Measurements from ENCODE around the gene NTF4.

DNA sequence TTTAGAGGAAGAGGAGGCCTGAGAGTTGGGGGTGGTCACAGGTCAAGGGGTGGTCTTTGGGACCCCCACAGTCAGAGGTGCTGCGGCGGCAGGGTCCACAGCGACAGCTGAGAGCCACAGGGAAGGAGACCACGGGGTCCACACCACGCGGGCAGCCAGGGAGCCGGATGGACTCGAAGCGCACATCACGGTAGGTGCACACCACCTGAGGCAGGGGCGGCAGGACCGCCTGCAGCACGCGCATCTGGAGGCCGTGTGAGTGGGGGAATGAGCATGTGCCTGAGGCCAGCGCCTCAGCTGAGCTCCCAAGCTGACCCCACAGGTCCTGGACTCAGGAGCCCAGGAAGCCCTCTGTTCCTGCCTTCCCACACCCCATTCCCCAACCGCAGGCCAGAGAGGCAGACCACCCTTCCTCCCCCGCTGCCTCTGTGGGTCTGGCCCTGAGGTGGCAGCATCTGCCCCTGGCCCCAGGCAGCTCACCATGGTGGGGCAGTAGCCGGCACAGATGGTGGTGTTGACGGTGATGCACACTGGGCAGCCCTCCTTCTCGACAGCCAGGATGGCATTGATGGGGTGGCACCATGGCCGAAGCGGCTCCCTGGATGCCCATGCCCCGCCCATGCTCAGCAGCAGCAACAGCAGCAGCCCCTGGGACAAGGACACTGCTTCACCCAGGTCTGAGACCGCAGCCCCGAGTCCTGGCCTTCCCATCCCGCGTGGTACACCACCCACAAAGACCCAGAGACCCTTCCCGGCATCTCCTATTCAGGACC is 48.4 kb downstream of the NTF4 start:
- TF ChIP-seq OSR1 (CRISPR knock-in tag; IDR thresholded peaks at IDR 0.05) (no peak), ESRRG (CRISPR knock-in tag; IDR thresholded peaks at IDR 0.05) (no peak), CSDC2 (CRISPR knock-in tag; IDR thresholded peaks at IDR 0.05) (no peak), ARNTL (CRISPR knock-in tag; IDR thresholded peaks at IDR 0.05; ENCODE audit: borderline replicate concordance, low read depth) (no peak), BACH2 (CRISPR knock-in tag; IDR thresholded peaks at IDR 0.05; ENCODE audit: borderline replicate concordance) (no peak), ZNF70 (CRISPR knock-in tag; IDR thresholded peaks at IDR 0.05) (no peak), SNAI2 (CRISPR knock-in tag; IDR thresholded peaks at IDR 0.05) (no peak), ZFP30 (CRISPR knock-in tag; IDR thresholded peaks at IDR 0.05) (no peak), ZNF8 (CRISPR knock-in tag; IDR thresholded peaks at IDR 0.05) (no peak), ZFP3 (CRISPR knock-in tag; IDR thresholded peaks at IDR 0.05) (no peak)
- TF ChIP-seq, protein P1, sequence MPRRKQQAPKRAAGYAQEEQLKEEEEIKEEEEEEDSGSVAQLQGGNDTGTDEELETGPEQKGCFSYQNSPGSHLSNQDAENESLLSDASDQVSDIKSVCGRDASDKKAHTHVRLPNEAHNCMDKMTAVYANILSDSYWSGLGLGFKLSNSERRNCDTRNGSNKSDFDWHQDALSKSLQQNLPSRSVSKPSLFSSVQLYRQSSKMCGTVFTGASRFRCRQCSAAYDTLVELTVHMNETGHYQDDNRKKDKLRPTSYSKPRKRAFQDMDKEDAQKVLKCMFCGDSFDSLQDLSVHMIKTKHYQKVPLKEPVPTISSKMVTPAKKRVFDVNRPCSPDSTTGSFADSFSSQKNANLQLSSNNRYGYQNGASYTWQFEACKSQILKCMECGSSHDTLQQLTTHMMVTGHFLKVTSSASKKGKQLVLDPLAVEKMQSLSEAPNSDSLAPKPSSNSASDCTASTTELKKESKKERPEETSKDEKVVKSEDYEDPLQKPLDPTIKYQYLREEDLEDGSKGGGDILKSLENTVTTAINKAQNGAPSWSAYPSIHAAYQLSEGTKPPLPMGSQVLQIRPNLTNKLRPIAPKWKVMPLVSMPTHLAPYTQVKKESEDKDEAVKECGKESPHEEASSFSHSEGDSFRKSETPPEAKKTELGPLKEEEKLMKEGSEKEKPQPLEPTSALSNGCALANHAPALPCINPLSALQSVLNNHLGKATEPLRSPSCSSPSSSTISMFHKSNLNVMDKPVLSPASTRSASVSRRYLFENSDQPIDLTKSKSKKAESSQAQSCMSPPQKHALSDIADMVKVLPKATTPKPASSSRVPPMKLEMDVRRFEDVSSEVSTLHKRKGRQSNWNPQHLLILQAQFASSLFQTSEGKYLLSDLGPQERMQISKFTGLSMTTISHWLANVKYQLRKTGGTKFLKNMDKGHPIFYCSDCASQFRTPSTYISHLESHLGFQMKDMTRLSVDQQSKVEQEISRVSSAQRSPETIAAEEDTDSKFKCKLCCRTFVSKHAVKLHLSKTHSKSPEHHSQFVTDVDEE (CRISPR knock-in tag; IDR thresholded peaks at IDR 0.05) = no peak
- TF ChIP-seq, protein P2, sequence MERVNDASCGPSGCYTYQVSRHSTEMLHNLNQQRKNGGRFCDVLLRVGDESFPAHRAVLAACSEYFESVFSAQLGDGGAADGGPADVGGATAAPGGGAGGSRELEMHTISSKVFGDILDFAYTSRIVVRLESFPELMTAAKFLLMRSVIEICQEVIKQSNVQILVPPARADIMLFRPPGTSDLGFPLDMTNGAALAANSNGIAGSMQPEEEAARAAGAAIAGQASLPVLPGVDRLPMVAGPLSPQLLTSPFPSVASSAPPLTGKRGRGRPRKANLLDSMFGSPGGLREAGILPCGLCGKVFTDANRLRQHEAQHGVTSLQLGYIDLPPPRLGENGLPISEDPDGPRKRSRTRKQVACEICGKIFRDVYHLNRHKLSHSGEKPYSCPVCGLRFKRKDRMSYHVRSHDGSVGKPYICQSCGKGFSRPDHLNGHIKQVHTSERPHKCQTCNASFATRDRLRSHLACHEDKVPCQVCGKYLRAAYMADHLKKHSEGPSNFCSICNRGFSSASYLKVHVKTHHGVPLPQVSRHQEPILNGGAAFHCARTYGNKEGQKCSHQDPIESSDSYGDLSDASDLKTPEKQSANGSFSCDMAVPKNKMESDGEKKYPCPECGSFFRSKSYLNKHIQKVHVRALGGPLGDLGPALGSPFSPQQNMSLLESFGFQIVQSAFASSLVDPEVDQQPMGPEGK (CRISPR knock-in tag; IDR thresholded peaks at IDR 0.05; ENCODE audit: borderline replicate concordance) = no peak

Data from SK-N-SH treated with all-trans-retinoic acid at 6 μM for 48 hours (cell line).